AG04450 (cell line): Measurements from ENCODE around the gene ADO. TPM values are rescaled to one million over a fixed set of nuclear protein-coding genes. Genes with fewer than 3 reads are reported as not detected.

Experiments
- CTCF ChIA-PET: fragments of 300-600, 350-600 bp; formaldehyde crosslinking; extraction: SDS; loops from one replicate; lab custom pipeline; 2022; ENCODE audit warnings: antibody characterized with exemption, inconsistent platforms; lab: Charles Lee
- POLR2A ChIA-PET: fragments of 350-600 bp; formaldehyde crosslinking; extraction: SDS; loops from one replicate; lab custom pipeline; 2021; ENCODE audit warnings: antibody characterized with exemption, inconsistent platforms; lab: Yijun Ruan, JAX
- DNase-seq: peaks from one replicate; pipeline ENCODE4 v3.0.0-alpha.2; 2011; ENCODE audit warnings: low read depth, low spot score
- H3K27ac ChIP-seq: one replicate; pipeline ENCODE4 v1.5.1; 2012; ENCODE audit warnings: low read depth, low read length, control low read depth
- H3K27me3 ChIP-seq: one replicate; pipeline ENCODE4 v1.6.0; 2012; ENCODE audit warnings: low read length; ENCODE audit not compliant: control insufficient read depth, insufficient read depth
- H3K4me3 ChIP-seq: 2 replicates; pipeline ENCODE4 v1.5.1; 2011; ENCODE audit warnings: mild to moderate bottlenecking, low read depth, low read length, control low read depth
- H3K9me3 ChIP-seq: 2 replicates; pipeline ENCODE4 v1.5.1; 2012; ENCODE audit warnings: low read length; ENCODE audit not compliant: control insufficient read depth, insufficient read depth
- polyA plus RNA-seq: library from polyadenylated mRNA; depleted of rRNA; stranded (reverse); fragments of >200 nt; gene quantifications from 2 replicates; pipeline ENCODE4 v1.2.3, GENCODE V29; 2011
- TF ChIP-seq, protein P1 (sequence below): IDR thresholded peaks from 2 replicates; pipeline ENCODE4 v1.5.1; 2011; ENCODE audit warnings: low read depth, low read length, control low read depth, inconsistent platforms

The ADO gene
- polyA plus RNA-seq, 1 experiment, result 17.8 TPM

DNA sequence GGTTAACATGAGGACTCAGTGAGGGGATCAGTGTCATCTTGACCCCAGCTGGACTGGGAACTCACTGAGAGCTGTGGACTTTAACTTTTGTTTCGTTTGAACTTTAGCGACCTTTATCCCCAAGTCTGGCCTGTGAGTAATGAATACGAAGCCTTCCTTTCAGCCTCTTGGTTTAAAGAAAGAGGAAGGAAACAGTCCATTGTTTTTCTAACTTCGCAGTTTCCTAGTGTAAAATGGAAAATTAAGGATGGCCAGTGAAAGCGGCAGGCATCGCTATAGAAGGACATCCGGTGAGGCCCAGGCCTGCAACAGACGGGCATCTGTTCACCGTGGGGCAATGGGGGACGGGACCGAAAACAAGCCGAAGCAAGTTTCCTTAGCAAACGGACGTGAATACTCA lies 44.1 kb upstream of the ADO start:
- Histone ChIP-seq H3K9me3 (no peaks in the 10 kb centered on the region), H3K27ac (no peak overlapping the region), H3K4me3 (no peak overlapping the region), H3K27me3 (no peaks in the 10 kb centered on the region)
- TF ChIP-seq, protein P1, sequence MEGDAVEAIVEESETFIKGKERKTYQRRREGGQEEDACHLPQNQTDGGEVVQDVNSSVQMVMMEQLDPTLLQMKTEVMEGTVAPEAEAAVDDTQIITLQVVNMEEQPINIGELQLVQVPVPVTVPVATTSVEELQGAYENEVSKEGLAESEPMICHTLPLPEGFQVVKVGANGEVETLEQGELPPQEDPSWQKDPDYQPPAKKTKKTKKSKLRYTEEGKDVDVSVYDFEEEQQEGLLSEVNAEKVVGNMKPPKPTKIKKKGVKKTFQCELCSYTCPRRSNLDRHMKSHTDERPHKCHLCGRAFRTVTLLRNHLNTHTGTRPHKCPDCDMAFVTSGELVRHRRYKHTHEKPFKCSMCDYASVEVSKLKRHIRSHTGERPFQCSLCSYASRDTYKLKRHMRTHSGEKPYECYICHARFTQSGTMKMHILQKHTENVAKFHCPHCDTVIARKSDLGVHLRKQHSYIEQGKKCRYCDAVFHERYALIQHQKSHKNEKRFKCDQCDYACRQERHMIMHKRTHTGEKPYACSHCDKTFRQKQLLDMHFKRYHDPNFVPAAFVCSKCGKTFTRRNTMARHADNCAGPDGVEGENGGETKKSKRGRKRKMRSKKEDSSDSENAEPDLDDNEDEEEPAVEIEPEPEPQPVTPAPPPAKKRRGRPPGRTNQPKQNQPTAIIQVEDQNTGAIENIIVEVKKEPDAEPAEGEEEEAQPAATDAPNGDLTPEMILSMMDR, result no peak
- no peak for DNase-seq
- CTCF ChIA-PET, result no interaction called here
- POLR2A ChIA-PET, result no interaction called here

DNA sequence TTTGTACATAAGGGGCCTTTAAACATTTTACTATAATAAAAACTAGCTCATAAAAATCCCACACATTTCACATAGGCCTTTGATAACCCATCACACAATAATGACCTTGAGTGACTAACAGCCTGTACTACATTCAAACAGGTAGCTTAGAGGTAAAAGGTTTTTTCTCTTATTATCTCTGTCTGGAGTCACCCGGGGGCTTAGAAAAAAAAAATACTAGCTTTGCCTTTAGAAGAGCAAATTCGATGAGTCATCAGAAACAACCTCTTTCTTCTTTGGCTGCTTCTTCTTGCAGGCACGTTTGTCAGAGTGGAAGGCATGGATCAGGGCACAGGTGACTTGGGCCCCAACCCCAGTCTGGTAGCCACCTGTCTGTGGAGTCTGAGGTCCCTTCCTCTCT lies 43.4 kb upstream of the ADO start:
- TF ChIP-seq, protein P1, result no peak

DNA sequence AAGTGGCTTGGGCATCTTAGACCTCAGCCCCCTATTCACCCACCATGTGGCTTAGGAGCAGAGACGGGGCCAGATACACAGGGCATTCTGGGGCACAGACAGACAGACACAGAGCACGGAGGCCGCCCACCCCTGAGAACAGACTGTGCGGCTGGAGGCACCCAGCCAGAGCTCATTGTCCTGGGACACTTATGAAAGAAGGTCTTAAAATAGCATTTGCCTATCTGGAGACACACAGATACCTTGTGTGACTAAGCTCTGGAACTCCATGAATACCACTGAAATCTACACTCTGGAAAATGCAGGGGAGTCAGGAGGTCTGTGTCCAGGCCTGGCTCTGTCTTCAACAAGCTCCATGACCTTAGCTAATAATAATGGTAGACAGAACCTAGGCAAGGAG lies 41.4 kb upstream of the ADO start:
- Histone ChIP-seq H3K27ac (no peak overlapping the region), H3K27me3 (no peaks in the 10 kb centered on the region), H3K9me3 (no peaks in the 10 kb centered on the region), H3K4me3 (no peak overlapping the region)
- no peak for DNase-seq
- TF ChIP-seq, protein P1, result no peak
- POLR2A ChIA-PET, result no interaction called here
- CTCF ChIA-PET, result no interaction called here

More for the DNA sequence above, 43.4 kb upstream of the ADO start:
- no peak for DNase-seq
- Histone ChIP-seq H3K27ac (no peak overlapping the region), H3K9me3 (no peaks in the 10 kb centered on the region), H3K4me3 (no peak overlapping the region), H3K27me3 (no peaks in the 10 kb centered on the region)
- POLR2A ChIA-PET, result no interaction called here
- CTCF ChIA-PET, result no interaction called here

DNA sequence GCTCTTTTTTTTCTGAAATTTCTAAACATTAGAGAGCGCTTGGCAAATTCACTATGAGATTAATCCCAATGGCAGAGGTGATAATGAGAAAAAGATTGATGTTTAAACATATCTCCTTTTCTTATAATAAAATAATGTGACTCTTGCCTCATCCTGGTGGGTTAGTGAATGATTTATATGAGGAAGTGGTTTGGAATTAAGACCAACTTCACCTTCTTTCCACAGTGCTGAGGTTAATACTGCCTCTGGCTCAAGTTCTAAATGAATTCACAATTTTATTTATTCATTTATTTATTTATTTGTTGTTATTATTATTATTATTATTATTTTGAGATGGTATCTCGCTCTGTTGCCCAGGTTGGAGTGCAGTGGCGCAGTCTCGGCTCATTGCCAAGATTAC lies 40.5 kb upstream of the ADO start:
- no peak for DNase-seq
- TF ChIP-seq, protein P1, result no peak

DNA sequence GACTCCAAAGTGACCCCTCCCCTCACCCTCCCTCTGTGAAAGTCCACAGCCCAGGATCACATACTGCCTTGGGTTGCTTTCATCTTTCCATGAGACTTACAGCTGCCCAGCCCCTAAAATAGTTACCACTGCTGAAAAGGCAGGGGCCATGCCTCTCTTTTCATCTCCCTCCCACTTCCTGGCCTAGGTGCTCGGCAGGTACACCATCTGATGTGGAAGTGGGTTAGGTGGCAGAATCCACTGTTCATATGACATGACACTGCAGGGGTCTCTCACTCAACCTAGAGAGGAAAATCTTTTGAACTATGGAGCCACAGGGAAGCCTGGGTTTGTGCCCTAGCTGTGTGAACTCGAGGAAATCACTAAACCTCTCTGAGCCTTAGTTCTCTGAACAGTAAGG lies 38.8 kb upstream of the ADO start:
- H3K27me3 ChIP-seq, result no peaks in the 10 kb centered on the region
- H3K27ac ChIP-seq, result no peak overlapping the region
- H3K9me3 ChIP-seq, result no peaks in the 10 kb centered on the region
- TF ChIP-seq, protein P1, result no peak
- no peak overlapping the region for H3K4me3 ChIP-seq
- CTCF ChIA-PET, result no interaction called here
- DNase-seq, result no peak
- POLR2A ChIA-PET, result no interaction called here

More for the DNA sequence above, 40.5 kb upstream of the ADO start:
- H3K4me3 ChIP-seq, result no peak overlapping the region
- H3K27ac ChIP-seq, result no peak overlapping the region
- no peaks in the 10 kb centered on the region for H3K27me3 ChIP-seq
- H3K9me3 ChIP-seq, result no peaks in the 10 kb centered on the region
- ChIA-PET POLR2A (no interaction called here), CTCF (no interaction called here)
